Right atrium auricular region (tissue), 2 donors: ENCODE measurements around the gene GDI1. TPM values are rescaled to one million over a fixed set of nuclear protein-coding genes. Genes with fewer than 3 reads are reported as not detected.
A peak's percentile ranks its signal among the peaks of the same experiment; 100 is the strongest.

Source experiments
- DNase-seq: peaks from one replicate; pipeline ENCODE4 v3.0.0-alpha.2; 2019; ENCODE audit warnings: low spot score
- H3K27ac ChIP-seq, 2 donors: fragments of 200-600 bp; sonication (generic); 1 replicate in 1 of 2; 2 replicates in 1 of 2; pipeline ENCODE4 v1.5.1; 2016 to 2019
- H3K27me3 ChIP-seq, 2 donors: fragments of 200-600 bp; sonication (generic); one replicate each; pipeline versions ENCODE4 v1.5.1 to v1.6.0; 2017 to 2019
- H3K36me3 ChIP-seq: fragments of 200-600 bp; sonication (generic); one replicate; pipeline ENCODE4 v1.5.1; 2016
- H3K4me1 ChIP-seq, 2 donors: fragments of 200-600 bp; sonication (generic); one replicate each; pipeline versions ENCODE4 v1.5.1 to v1.6.0; 2017 to 2019
- H3K4me3 ChIP-seq, 2 donors: fragments of 200-600 bp; sonication (generic); 1 replicate in 1 of 2; 2 replicates in 1 of 2; pipeline ENCODE4 v1.5.1; 2017 to 2019; ENCODE audit warnings: mild to moderate bottlenecking in 1 of 2, moderate library complexity in 1 of 2
- H3K9me3 ChIP-seq, 2 donors: fragments of 200-600 bp; sonication (generic); one replicate each; pipeline ENCODE4 v1.5.1; 2019
- total RNA-seq, 2 donors: library from RNA; depleted of rRNA; stranded (reverse); fragments of >200 nt; gene quantifications; one replicate each; pipeline ENCODE4 v1.1.0, GENCODE V29; 2016
- TF ChIP-seq, protein P1 (sequence below), 2 donors: fragments of 200-600 bp; sonication (generic); IDR thresholded peaks; one replicate each; pipeline ENCODE4 v1.5.1; 2019; ENCODE audit warnings: antibody characterized with exemption in 2 of 2

GDI1 gene
- total RNA-seq, 2 donors from 2014 or later = 73.8 to 116 TPM

DNA sequence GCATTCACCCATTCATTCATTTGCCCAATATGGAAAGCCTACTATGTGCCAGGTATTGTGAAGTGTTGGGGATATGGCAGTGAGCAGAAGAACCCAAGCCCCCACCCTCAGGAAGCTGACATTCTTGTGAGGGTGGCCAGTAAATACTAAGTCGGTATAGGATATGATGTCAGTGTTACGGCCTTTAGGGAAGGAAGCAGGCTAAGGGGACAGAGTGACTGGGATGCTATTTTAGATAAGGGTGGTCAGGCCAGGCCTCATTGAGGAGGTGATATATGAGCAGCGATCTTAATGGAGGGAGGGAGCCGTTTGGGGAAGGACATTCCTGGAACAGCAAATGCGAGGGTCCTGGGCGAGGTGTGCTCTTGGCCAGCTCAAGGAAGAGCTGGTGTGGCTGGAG lies 6.5 kb upstream of the GDI1 start:
- Histone ChIP-seq H3K4me1 (peaks cover 0 to 19% of the 10 kb centered on the region in 2 donors), H3K27me3 (no peaks in the 10 kb centered on the region), H3K27ac (peak overlapping the region in 1 of 2 donors; percentile 29), H3K9me3 (no peaks in the 10 kb centered on the region), H3K4me3 (no peak overlapping the region), H3K36me3 (peaks cover 5% of the 10 kb centered on the region)
- DNase-seq = no peak
- TF ChIP-seq, protein P1, sequence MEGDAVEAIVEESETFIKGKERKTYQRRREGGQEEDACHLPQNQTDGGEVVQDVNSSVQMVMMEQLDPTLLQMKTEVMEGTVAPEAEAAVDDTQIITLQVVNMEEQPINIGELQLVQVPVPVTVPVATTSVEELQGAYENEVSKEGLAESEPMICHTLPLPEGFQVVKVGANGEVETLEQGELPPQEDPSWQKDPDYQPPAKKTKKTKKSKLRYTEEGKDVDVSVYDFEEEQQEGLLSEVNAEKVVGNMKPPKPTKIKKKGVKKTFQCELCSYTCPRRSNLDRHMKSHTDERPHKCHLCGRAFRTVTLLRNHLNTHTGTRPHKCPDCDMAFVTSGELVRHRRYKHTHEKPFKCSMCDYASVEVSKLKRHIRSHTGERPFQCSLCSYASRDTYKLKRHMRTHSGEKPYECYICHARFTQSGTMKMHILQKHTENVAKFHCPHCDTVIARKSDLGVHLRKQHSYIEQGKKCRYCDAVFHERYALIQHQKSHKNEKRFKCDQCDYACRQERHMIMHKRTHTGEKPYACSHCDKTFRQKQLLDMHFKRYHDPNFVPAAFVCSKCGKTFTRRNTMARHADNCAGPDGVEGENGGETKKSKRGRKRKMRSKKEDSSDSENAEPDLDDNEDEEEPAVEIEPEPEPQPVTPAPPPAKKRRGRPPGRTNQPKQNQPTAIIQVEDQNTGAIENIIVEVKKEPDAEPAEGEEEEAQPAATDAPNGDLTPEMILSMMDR (IDR thresholded peaks at IDR 0.05) = no peak

DNA sequence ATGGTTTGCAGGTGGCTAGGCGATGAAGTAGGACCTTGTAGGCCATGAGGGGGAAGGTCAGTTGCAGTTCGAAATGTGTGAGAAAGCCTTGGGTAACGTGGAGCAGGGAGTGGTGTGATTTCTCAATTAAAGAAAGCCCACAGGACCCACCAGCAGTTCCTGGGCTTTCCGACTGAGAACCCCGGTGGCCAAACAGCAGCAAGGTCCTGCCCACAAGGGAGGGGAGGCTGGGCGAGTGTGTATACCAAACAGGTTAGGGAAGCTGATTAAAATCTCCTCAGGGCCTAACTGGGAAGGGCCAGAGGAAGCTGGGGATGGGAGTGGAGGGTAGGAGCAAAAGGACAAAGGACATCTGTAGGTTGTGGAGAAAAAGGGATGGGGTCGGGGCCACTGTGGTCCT lies 6.0 kb upstream of the GDI1 start:
- Histone ChIP-seq H3K9me3 (no peaks in the 10 kb centered on the region), H3K36me3 (peaks cover 5% of the 10 kb centered on the region), H3K4me1 (peaks cover 0 to 19% of the 10 kb centered on the region in 2 donors), H3K4me3 (no peak overlapping the region), H3K27ac (peak overlapping the region in 1 of 2 donors; percentile 29), H3K27me3 (no peaks in the 10 kb centered on the region)
- TF ChIP-seq, protein P1 (IDR thresholded peaks at IDR 0.05) = no peak
- DNase-seq = no peak

- H3K4me3 ChIP-seq = no peak overlapping the region
- H3K9me3 ChIP-seq = no peaks in the 10 kb centered on the region
- DNase-seq = no peak
- peak overlapping the region in 1 of 2 donors; percentile 29 for H3K27ac ChIP-seq
- H3K36me3 ChIP-seq = peaks cover 5% of the 10 kb centered on the region
- H3K27me3 ChIP-seq = no peaks in the 10 kb centered on the region
- peaks cover 0 to 19% of the 10 kb centered on the region in 2 donors for H3K4me1 ChIP-seq
- TF ChIP-seq, protein P1 (IDR thresholded peaks at IDR 0.05) = no peak
Observed at GRCh38 chrX:154431341-154431740, 5.6 kb upstream of the GDI1 start.

DNA sequence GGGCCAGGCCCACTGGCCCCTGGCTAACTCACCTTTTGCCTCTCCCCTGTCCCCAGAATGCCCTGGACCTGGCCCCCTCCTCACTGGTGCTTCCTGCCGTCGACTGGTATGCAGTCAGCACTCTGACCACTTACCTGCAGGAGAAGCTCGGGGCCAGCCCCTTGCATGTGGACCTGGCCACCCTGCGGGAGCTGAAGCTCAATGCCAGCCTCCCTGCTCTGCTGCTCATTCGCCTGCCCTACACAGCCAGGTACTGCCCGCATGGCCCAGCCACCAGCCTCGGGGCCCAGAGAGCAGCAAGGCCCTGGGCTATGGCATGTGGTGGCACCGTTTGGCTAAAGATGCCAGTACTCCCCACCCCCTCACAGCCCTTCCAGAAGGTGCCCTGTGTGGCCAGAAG lies 4.7 kb upstream of the GDI1 start:
- peaks cover 5% of the 10 kb centered on the region for H3K36me3 ChIP-seq
- no peak overlapping the region for H3K27ac ChIP-seq
- TF ChIP-seq, protein P1 (IDR thresholded peaks at IDR 0.05) = no peak
- no peak for DNase-seq
- peaks cover 0 to 19% of the 10 kb centered on the region in 2 donors for H3K4me1 ChIP-seq
- H3K27me3 ChIP-seq = no peaks in the 10 kb centered on the region
- no peaks in the 10 kb centered on the region for H3K9me3 ChIP-seq
- no peak overlapping the region for H3K4me3 ChIP-seq

GRCh38 chrX:154433605-154434004 lies 3.3 kb upstream of the GDI1 start:
- H3K27ac ChIP-seq = no peak overlapping the region
- peaks cover 0 to 19% of the 10 kb centered on the region in 2 donors for H3K4me1 ChIP-seq
- TF ChIP-seq, protein P1 (IDR thresholded peaks at IDR 0.05) = no peak
- peaks cover 6% of the 10 kb centered on the region for H3K36me3 ChIP-seq
- no peaks in the 10 kb centered on the region for H3K27me3 ChIP-seq
- no peak for DNase-seq
- no peaks in the 10 kb centered on the region for H3K9me3 ChIP-seq
- no peak overlapping the region for H3K4me3 ChIP-seq
